ENCODE data around the gene CUTA.

CUTA gene

GRCh38 chr6:33410711-33411631, 6.9 kb downstream of the CUTA start, which contains the start of gene PHF1:
TSS of gene PHF1 (plus strand) at chr6:33411014. CDS start at chr6:33412264, 1,250 bp downstream.
- TF ChIP-seq CTCF (IDR thresholded peaks at IDR 0.05; ENCODE audit: low read depth, low read length) (no peak), EZH2phosphoT487 (IDR thresholded peaks at IDR 0.05; ENCODE audit: low read depth) (no peak)
- H3K9ac ChIP-seq (ENCODE audit: low read length): peak within 1 kb of the TSS; percentile 84
- peak within 1 kb of the TSS; percentile 88 for H3K4me2 ChIP-seq (ENCODE audit: low read length)
- H3K27ac ChIP-seq (ENCODE audit: low read length): peak within 1 kb of the TSS; percentile 78
- no peaks in the 10 kb centered on the region for H3K9me3 ChIP-seq (ENCODE audit: insufficient read depth, low read length)
- H2AFZ ChIP-seq (ENCODE audit: low read depth, low read length): no peak within 1 kb of the TSS; the same call in 1 of the 2 replicates
- H3K4me3 ChIP-seq (ENCODE audit: low read length): peak within 1 kb of the TSS; percentile 92
- no peaks in the 10 kb centered on the region for H4K20me1 ChIP-seq (ENCODE audit: insufficient read depth, low read length)
- H3K27me3 ChIP-seq (ENCODE audit: low read depth, low read length): no peaks in the 10 kb centered on the region
- peaks cover 22% of the 10 kb centered on the region for H3K4me1 ChIP-seq (ENCODE audit: low read length)
- H3K36me3 ChIP-seq (replicated peaks; ENCODE audit: low read depth, low read length): peaks cover 32% of the 10 kb centered on the region
- H3K79me2 ChIP-seq (ENCODE audit: low read length): peaks cover 4% of the 10 kb centered on the region; the same call in 1 of the 2 replicates

- Histone ChIP-seq H3K36me3 (replicated peaks; ENCODE audit: low read depth, low read length) (peaks cover 34% of the 10 kb centered on the region), H3K9me3 (ENCODE audit: insufficient read depth, low read length) (no peaks in the 10 kb centered on the region), H3K27me3 (ENCODE audit: low read depth, low read length) (no peaks in the 10 kb centered on the region), H3K9ac (ENCODE audit: low read length) (peak overlapping the region; percentile 84), H3K4me1 (ENCODE audit: low read length) (peaks cover 19% of the 10 kb centered on the region), H3K27ac (ENCODE audit: low read length) (peak overlapping the region; percentile 78), H4K20me1 (ENCODE audit: insufficient read depth, low read length) (no peaks in the 10 kb centered on the region), H3K4me2 (ENCODE audit: low read length) (peak overlapping the region; percentile 74), H3K4me3 (ENCODE audit: low read length) (peak overlapping the region; percentile 92), H2AFZ (ENCODE audit: low read depth, low read length) (no peak overlapping the region; the same call in 1 of the 2 replicates), H3K79me2 (ENCODE audit: low read length) (no peaks in the 10 kb centered on the region)
- TF ChIP-seq EZH2phosphoT487 (IDR thresholded peaks at IDR 0.05; ENCODE audit: low read depth): no peak
- no peak for TF ChIP-seq CTCF (IDR thresholded peaks at IDR 0.05; ENCODE audit: low read depth, low read length)
Measured at GRCh38 chr6:33410050-33410710, 7.7 kb downstream of the CUTA start.

GRCh38 chr6:33407132-33407718, 10.7 kb downstream of the CUTA start:
- Histone ChIP-seq H3K9ac (ENCODE audit: low read length) (no peak overlapping the region), H3K27me3 (ENCODE audit: low read depth, low read length) (no peaks in the 10 kb centered on the region), H3K4me1 (ENCODE audit: low read length) (peaks cover 12% of the 10 kb centered on the region), H4K20me1 (ENCODE audit: insufficient read depth, low read length) (no peaks in the 10 kb centered on the region), H3K36me3 (replicated peaks; ENCODE audit: low read depth, low read length) (peaks cover 36% of the 10 kb centered on the region), H3K9me3 (ENCODE audit: insufficient read depth, low read length) (no peaks in the 10 kb centered on the region), H3K4me3 (ENCODE audit: low read length) (no peak overlapping the region), H3K27ac (ENCODE audit: low read length) (no peak overlapping the region), H2AFZ (ENCODE audit: low read depth, low read length) (no peak overlapping the region), H3K4me2 (ENCODE audit: low read length) (no peak overlapping the region), H3K79me2 (ENCODE audit: low read length) (no peaks in the 10 kb centered on the region)
- no peak for TF ChIP-seq EZH2phosphoT487 (IDR thresholded peaks at IDR 0.05; ENCODE audit: low read depth)
- TF ChIP-seq CTCF (IDR thresholded peaks at IDR 0.05; ENCODE audit: low read depth, low read length): no peak

GRCh38 chr6:33406126-33406525, 11.8 kb downstream of the CUTA start:
- H3K27ac ChIP-seq (ENCODE audit: low read length): no peak overlapping the region
- H3K4me2 ChIP-seq (ENCODE audit: low read length): no peak overlapping the region
- peaks cover 8% of the 10 kb centered on the region for H3K4me1 ChIP-seq (ENCODE audit: low read length)
- no peak overlapping the region for H2AFZ ChIP-seq (ENCODE audit: low read depth, low read length)
- TF ChIP-seq EZH2phosphoT487 (IDR thresholded peaks at IDR 0.05; ENCODE audit: low read depth) (no peak), CTCF (IDR thresholded peaks at IDR 0.05; ENCODE audit: low read depth, low read length) (no peak)
- no peak overlapping the region for H3K4me3 ChIP-seq (ENCODE audit: low read length)
- H3K9me3 ChIP-seq (ENCODE audit: insufficient read depth, low read length): no peaks in the 10 kb centered on the region
- H3K79me2 ChIP-seq (ENCODE audit: low read length): no peaks in the 10 kb centered on the region
- H3K36me3 ChIP-seq (replicated peaks; ENCODE audit: low read depth, low read length): peaks cover 35% of the 10 kb centered on the region
- no peaks in the 10 kb centered on the region for H3K27me3 ChIP-seq (ENCODE audit: low read depth, low read length)
- no peak overlapping the region for H3K9ac ChIP-seq (ENCODE audit: low read length)
- H4K20me1 ChIP-seq (ENCODE audit: insufficient read depth, low read length): no peaks in the 10 kb centered on the region
